ENCODE data around the gene WBP2NL. TPM values are rescaled to one million over a fixed set of nuclear protein-coding genes. Genes with fewer than 3 reads are reported as not detected.
A peak's percentile ranks its signal among the peaks of the same experiment; 100 is the strongest.
"Not testable (repeated sequence)": the region's sequence is repeated elsewhere in the genome, so short reads cannot be mapped to it uniquely, and the experiment has no call there.

Gene WBP2NL
- total RNA-seq, 1 donor from 2014 or later = not detected

GRCh38 chr22:42071508-42071907 lies 72.9 kb downstream of the WBP2NL start:
- not testable (repeated sequence) for DNase-seq (ENCODE audit: low read depth in 2 of 2)

DNA sequence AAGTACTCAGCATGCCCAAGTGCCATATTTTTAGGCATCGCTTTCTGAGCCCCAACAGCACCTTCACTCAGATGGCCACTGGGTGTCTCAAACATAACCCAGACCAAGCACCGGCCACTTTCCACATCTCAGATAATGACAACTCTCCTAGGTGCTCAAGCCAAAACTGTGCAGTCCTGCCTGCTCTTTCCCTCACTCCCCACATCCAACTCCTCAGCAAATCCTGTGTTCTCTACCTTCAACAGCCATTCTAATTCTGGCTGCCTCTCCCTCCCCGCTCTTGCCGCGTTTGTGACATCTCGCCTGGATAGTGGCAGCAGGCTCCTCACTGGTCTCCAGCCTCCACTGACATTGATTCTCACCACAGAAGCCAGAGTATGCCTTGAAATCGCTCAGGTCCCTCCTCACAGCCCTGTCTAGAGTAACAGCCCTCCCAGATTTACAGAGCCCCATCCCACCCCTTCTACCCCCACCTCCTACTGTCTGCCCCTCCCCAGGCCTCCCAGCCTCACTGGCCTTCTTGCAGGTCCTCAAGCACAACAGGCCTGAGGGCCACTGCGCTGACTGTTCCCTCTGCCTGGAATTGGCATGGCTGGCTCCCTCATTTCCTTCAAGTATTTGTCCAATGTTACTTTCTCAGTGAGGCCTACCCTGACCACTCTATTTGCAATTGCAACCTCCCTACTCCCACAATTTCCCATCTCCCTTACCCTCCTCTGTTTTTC lies 74.2 kb downstream of the WBP2NL start:
- no peak for DNase-seq (ENCODE audit: low read depth in 2 of 2)

DNA sequence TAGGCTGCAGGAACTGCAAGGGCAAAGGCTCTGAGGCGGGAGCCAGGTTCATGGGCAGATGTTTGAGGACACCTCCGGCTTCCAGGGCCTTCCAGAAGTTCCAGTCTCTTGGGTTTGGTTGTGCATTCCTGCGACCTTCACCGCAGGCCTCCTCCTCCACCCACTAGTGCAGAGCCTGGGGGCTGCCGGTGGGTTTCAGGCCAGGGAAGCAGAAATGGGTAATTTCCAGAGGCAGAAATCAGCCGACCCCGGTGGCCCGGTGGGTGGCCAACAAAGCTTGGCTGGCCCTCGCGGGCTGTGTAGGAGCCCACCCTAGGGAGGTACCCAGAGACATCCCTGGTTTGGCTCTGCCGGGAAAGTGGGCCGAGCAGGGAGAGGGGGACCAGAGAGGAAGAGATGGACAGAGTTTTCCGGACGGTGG lies 75.0 kb downstream of the WBP2NL start:
- no peak for DNase-seq (ENCODE audit: low read depth in 2 of 2)

- peak; percentile 55 to 65 for DNase-seq (ENCODE audit: low read depth in 2 of 2)
These were observed 75.7 kb downstream of the WBP2NL start, which contains the start of gene PHETA2 for GRCh38 chr22:42074132-42074811. TSS of gene PHETA2 (plus strand) at chr22:42074248. CDS start at chr22:42077294, 3,046 bp downstream.

- DNase-seq (ENCODE audit: low read depth in 2 of 2) = no peak
These were observed 76.5 kb downstream of the WBP2NL start for GRCh38 chr22:42074846-42075676.

DNA sequence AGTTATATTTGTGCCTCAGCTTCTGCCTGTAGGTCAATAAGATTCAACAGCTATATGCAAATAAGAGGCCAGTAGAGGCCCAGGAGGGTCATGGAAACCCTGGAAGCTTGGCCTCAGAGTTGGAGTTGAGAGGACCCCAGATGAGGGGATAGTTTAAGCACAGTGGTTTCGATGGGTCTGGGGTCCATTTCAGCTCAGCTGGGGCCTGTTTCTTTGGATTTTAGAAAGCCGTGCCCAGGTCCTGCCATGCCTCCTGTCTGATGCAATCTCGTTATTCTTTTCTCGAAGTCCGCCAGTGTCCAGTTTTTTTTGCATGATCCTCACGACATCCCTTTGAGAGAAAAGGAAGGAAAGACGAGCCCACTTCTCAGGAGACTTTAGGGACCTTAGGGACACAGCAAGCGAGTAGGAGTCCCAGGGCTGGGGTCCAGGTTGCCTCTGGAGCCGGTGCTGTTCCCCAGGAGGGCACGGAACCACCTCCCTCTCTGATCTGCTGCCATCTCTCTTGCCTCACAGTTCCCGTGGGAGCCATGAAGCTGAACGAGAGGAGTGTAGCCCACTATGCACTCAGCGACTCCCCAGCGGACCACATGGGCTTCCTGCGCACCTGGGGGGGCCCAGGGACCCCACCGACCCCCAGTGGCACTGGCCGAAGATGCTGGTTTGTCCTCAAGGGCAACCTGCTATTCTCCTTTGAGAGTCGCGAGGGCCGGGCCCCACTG lies 78.3 kb downstream of the WBP2NL start:
- DNase-seq (ENCODE audit: low read depth in 2 of 2) = no peak

DNA sequence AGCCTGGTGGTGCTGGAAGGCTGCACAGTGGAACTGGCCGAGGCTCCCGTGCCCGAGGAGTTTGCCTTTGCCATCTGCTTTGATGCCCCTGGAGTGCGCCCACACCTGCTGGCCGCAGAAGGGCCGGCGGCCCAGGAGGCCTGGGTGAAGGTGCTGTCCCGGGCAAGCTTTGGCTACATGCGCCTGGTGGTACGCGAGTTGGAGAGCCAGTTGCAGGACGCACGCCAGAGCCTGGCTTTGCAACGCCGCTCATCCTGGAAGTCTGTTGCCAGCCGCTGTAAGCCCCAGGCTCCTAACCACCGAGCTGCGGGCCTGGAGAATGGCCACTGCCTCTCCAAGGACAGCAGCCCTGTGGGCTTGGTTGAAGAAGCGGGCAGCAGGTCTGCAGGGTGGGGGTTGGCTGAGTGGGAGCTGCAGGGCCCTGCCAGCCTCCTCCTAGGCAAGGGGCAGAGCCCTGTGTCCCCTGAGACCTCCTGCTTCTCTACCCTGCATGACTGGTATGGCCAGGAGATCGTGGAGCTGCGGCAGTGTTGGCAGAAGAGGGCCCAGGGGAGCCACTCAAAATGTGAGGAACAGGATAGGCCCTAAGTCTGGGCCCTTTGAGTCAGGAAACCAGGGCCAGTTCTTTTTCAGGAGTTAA lies 79.0 kb downstream of the WBP2NL start:
- no peak for DNase-seq (ENCODE audit: low read depth in 2 of 2)

Other genes starting within 250 kb of the WBP2NL start
- gene CCDC134, start 198.1 kb upstream of the WBP2NL start, total RNA-seq = 2.4 and 4.8 TPM in 2 replicates
- gene SREBF2, start 165.7 kb upstream of the WBP2NL start, total RNA-seq = 36.4 and 47.2 TPM in 2 replicates
- not detected in 2 replicates for gene SHISA8, start 83.7 kb upstream of the WBP2NL start, total RNA-seq
- under 0.01 TPM in 1 of 2 replicates, not detected in the other for gene TNFRSF13C, start 72.0 kb upstream of the WBP2NL start, total RNA-seq
- 5.4 and 15.9 TPM in 2 replicates for gene CENPM, start 51.6 kb upstream of the WBP2NL start, total RNA-seq
- under 0.01 TPM in 2 replicates for gene SEPTIN3, start 29.3 kb upstream of the WBP2NL start, total RNA-seq
- 12.3 and 19.0 TPM in 2 replicates for gene NAGA, start 72.0 kb downstream of the WBP2NL start, total RNA-seq
- 17.0 and 22.8 TPM in 2 replicates for gene PHETA2, start 75.5 kb downstream of the WBP2NL start, total RNA-seq
- 7.6 and 8.1 TPM in 2 replicates for gene SMDT1, start 80.9 kb downstream of the WBP2NL start, total RNA-seq
- gene NDUFA6, start 92.0 kb downstream of the WBP2NL start, total RNA-seq = 47.9 and 48.2 TPM in 2 replicates
- gene CYP2D6, start 132.0 kb downstream of the WBP2NL start, total RNA-seq = under 0.01 and 0.20 TPM in 2 replicates